ENCODE measurements around the gene BSDC1.

- TF ChIP-seq CTCF (IDR thresholded peaks at IDR 0.05; ENCODE audit: borderline replicate concordance, extremely low read depth, low read length, poor library complexity, severe bottlenecking): peak; percentile 87
- TF ChIP-seq EZH2 (IDR thresholded peaks at IDR 0.05; ENCODE audit: borderline replicate concordance, low read depth, low read length, severe bottlenecking): no peak
Observed at GRCh38 chr1:32334864-32335534, 59.2 kb downstream of the BSDC1 start.

All from DND-41 (cell line).